HEK293 (cell line): ENCODE measurements around the gene PLP2.

Experiments
- RBAK ChIP-seq: fragments of 450-650 bp; formaldehyde crosslinking; IDR thresholded peaks from 2 replicates; pipeline ENCODE4 v1.5.1; 2016; ENCODE audit warnings: missing biosample characterization, missing genetic modification characterization
- ZNF24 ChIP-seq: fragments of 450-650 bp; formaldehyde crosslinking; IDR thresholded peaks from 2 replicates; pipeline ENCODE4 v1.5.1; 2016; ENCODE audit warnings: missing biosample characterization, missing genetic modification characterization
- ZNF394 ChIP-seq: fragments of 450-650 bp; formaldehyde crosslinking; IDR thresholded peaks from 2 replicates; pipeline ENCODE4 v1.5.1; 2016; ENCODE audit warnings: missing biosample characterization, missing genetic modification characterization, mild to moderate bottlenecking, moderate library complexity, borderline replicate concordance
- ZNF514 ChIP-seq: fragments of 450-650 bp; formaldehyde crosslinking; IDR thresholded peaks from 2 replicates; pipeline ENCODE4 v1.5.1; 2016; ENCODE audit warnings: missing biosample characterization, missing genetic modification characterization
- ZNF555 ChIP-seq: fragments of 450-650 bp; formaldehyde crosslinking; conservative IDR thresholded peaks from 2 replicates; pipeline ENCODE4 v1.5.1; 2017; ENCODE audit warnings: missing biosample characterization, mild to moderate bottlenecking, missing genetic modification characterization, inconsistent platforms
- ZNF624 ChIP-seq: fragments of 450-650 bp; formaldehyde crosslinking; IDR thresholded peaks from 2 replicates; pipeline ENCODE4 v1.5.1; 2017; ENCODE audit warnings: missing biosample characterization, missing genetic modification characterization
- ZNF777 ChIP-seq: fragments of 450-650 bp; formaldehyde crosslinking; IDR thresholded peaks from 2 replicates; pipeline ENCODE4 v1.5.1; 2017; ENCODE audit warnings: missing biosample characterization, missing genetic modification characterization, borderline replicate concordance
- ZNF843 ChIP-seq: fragments of 450-650 bp; formaldehyde crosslinking; IDR thresholded peaks from 2 replicates; pipeline ENCODE4 v1.5.1; 2016; ENCODE audit warnings: missing biosample characterization, missing genetic modification characterization
- TF ChIP-seq, protein P1 (sequence below): fragments of 450-650 bp; formaldehyde crosslinking; IDR thresholded peaks from 2 replicates; pipeline ENCODE4 v1.5.1; 2016; ENCODE audit warnings: missing biosample characterization, missing genetic modification characterization
- TF ChIP-seq, protein P2 (sequence below): fragments of 450-650 bp; formaldehyde crosslinking; IDR thresholded peaks from 2 replicates; pipeline ENCODE4 v1.5.1; 2016; ENCODE audit warnings: missing biosample characterization, missing genetic modification characterization
- TF ChIP-seq, protein P3 (sequence below): fragments of 450-650 bp; formaldehyde crosslinking; IDR thresholded peaks from 2 replicates; pipeline ENCODE4 v1.5.1; 2016; ENCODE audit warnings: missing biosample characterization, missing genetic modification characterization

DNA sequence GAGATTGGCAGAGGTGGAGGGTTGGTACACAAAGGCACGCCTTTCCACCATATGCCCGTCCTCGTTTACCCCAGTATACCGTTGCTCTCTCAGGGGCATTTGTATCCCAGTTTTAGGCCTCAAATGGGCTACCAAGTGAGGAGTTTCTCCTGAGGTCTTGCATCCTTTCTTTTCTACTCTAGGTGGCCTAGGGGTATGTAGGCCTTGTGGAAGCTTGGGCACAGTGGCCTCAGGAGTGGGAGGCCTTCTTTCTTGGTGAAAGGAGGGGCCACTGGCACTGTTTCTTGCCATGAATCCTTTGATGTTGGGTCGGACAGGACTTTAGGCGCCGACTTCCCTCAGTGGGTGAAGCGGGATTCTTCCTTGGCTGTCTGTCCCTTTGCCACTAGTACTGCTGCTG lies 24.4 kb upstream of the PLP2 start:
- TF ChIP-seq ZNF394 (no peak), ZNF24 (no peak), ZNF777 (no peak), ZNF555 (tag by site-specific recombination) (no peak), ZNF514 (tag by site-specific recombination) (no peak), RBAK (no peak), ZNF843 (tag by site-specific recombination) (no peak), ZNF624 (tag by site-specific recombination) (no peak)
- TF ChIP-seq, protein P1, sequence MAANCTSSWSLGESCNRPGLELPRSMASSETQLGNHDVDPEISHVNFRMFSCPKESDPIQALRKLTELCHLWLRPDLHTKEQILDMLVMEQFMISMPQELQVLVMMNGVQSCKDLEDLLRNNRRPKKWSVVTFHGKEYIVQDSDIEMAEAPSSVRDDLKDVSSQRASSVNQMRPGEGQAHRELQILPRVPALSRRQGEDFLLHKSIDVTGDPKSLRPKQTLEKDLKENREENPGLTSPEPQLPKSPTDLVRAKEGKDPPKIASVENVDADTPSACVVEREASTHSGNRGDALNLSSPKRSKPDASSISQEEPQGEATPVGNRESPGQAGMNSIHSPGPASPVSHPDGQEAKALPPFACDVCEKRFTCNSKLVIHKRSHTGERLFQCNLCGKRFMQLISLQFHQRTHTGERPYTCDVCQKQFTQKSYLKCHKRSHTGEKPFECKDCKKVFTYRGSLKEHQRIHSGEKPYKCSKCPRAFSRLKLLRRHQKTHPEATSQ (tag by site-specific recombination), result no peak
- TF ChIP-seq, protein P2, sequence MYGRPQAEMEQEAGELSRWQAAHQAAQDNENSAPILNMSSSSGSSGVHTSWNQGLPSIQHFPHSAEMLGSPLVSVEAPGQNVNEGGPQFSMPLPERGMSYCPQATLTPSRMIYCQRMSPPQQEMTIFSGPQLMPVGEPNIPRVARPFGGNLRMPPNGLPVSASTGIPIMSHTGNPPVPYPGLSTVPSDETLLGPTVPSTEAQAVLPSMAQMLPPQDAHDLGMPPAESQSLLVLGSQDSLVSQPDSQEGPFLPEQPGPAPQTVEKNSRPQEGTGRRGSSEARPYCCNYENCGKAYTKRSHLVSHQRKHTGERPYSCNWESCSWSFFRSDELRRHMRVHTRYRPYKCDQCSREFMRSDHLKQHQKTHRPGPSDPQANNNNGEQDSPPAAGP (tag by site-specific recombination), result no peak
- TF ChIP-seq, protein P3, sequence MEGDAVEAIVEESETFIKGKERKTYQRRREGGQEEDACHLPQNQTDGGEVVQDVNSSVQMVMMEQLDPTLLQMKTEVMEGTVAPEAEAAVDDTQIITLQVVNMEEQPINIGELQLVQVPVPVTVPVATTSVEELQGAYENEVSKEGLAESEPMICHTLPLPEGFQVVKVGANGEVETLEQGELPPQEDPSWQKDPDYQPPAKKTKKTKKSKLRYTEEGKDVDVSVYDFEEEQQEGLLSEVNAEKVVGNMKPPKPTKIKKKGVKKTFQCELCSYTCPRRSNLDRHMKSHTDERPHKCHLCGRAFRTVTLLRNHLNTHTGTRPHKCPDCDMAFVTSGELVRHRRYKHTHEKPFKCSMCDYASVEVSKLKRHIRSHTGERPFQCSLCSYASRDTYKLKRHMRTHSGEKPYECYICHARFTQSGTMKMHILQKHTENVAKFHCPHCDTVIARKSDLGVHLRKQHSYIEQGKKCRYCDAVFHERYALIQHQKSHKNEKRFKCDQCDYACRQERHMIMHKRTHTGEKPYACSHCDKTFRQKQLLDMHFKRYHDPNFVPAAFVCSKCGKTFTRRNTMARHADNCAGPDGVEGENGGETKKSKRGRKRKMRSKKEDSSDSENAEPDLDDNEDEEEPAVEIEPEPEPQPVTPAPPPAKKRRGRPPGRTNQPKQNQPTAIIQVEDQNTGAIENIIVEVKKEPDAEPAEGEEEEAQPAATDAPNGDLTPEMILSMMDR, result no peak
